ENCODE data around the gene MINAR2. TPM values are rescaled to one million over a fixed set of nuclear protein-coding genes. Genes with fewer than 3 reads are reported as not detected.

MINAR2 gene
- total RNA-seq, 1 experiment from 2014 or later, result not detected

GRCh38 chr5:129771058-129771838, 23.4 kb downstream of the MINAR2 start:
- peak; percentile 55 for DNase-seq (ENCODE audit: low spot score)

- no peak for DNase-seq (ENCODE audit: low spot score)
Measured at GRCh38 chr5:129773376-129773775, 25.5 kb downstream of the MINAR2 start.

- DNase-seq (ENCODE audit: low spot score), result no peak
Measured at GRCh38 chr5:129781594-129781993, 33.7 kb downstream of the MINAR2 start.

- DNase-seq (ENCODE audit: low spot score), result no peak
Measured at GRCh38 chr5:129803403-129803802, 55.5 kb downstream of the MINAR2 start.

- no peak for DNase-seq (ENCODE audit: low spot score)
Measured at GRCh38 chr5:129804705-129805104, 56.8 kb downstream of the MINAR2 start.

GRCh38 chr5:129807162-129807814, 59.4 kb downstream of the MINAR2 start:
- DNase-seq (ENCODE audit: low spot score), result no peak

Other genes starting within 250 kb of the MINAR2 start
- 2.4 and 2.8 TPM in 2 replicates for gene CHSY3, start 156.4 kb downstream of the MINAR2 start, total RNA-seq (2014; rRNA removed; shearing (Covaris generic))

Measured in A172 (cell line).